Gastroesophageal sphincter (tissue), 3 donors: Measurements from ENCODE around the gene NEUROD2.

Experiments used
- POLR2A ChIP-seq, 2 donors: fragments of 450-650 bp; IDR thresholded peaks; one replicate each; pipeline ENCODE4 v1.6.1; 2017; ENCODE audit warnings: antibody characterized with exemption in 2 of 2, mild to moderate bottlenecking in 2 of 2, moderate library complexity in 1 of 2
- POLR2AphosphoS5 ChIP-seq: sonication (generic); formaldehyde crosslinking; IDR thresholded peaks from one replicate; pipeline ENCODE4 v1.6.1; 2017; ENCODE audit warnings: antibody characterized with exemption
- TF ChIP-seq, protein P1 (sequence below), 4 experiments: fragments of 200-600 bp in 2 of 4; fragments of 450-650 bp in 2 of 4; sonication (generic) in 1 of 4; IDR thresholded peaks; one replicate each; pipeline ENCODE4 v1.5.1; 2017 to 2019; ENCODE audit warnings: antibody characterized with exemption in 4 of 4, mild to moderate bottlenecking in 2 of 4, moderate library complexity in 2 of 4

DNA sequence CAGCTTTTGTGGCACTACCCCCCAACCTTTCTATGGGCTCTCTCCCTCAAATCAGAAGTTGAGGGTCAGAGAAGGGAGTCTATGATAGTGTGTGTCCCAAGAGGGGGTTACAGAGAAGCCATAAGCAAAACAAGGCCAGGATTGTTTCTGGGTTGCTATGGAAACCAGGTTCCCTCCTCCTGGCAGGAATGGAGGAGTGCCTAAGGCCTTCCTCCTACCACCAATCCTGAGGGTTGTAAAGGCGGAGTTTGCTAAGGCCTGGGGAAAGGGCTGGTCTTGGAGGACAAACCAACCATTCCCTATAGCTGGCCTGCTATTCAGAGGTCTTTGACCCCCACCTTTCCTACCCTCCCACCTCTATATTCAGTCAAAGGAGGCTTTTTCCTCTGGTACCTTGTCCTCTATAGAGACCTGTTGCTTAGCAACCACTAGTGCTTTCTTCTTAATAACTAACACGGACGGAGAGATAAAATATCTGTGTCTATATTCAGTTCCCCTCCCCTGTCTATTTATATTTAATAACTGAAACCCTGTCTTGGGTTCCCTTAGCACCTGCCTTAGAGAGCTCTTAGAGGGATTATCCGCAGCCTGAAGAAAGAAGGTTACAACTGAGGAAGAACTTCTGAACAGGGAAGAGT lies 43.4 kb downstream of the NEUROD2 start:
- TF ChIP-seq, protein P1, sequence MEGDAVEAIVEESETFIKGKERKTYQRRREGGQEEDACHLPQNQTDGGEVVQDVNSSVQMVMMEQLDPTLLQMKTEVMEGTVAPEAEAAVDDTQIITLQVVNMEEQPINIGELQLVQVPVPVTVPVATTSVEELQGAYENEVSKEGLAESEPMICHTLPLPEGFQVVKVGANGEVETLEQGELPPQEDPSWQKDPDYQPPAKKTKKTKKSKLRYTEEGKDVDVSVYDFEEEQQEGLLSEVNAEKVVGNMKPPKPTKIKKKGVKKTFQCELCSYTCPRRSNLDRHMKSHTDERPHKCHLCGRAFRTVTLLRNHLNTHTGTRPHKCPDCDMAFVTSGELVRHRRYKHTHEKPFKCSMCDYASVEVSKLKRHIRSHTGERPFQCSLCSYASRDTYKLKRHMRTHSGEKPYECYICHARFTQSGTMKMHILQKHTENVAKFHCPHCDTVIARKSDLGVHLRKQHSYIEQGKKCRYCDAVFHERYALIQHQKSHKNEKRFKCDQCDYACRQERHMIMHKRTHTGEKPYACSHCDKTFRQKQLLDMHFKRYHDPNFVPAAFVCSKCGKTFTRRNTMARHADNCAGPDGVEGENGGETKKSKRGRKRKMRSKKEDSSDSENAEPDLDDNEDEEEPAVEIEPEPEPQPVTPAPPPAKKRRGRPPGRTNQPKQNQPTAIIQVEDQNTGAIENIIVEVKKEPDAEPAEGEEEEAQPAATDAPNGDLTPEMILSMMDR (IDR thresholded peaks at IDR 0.05): no peak
- no peak for TF ChIP-seq POLR2AphosphoS5
- TF ChIP-seq POLR2A (IDR thresholded peaks at IDR 0.05): no peak
